ENCODE results near the gene DYRK4.

DYRK4 gene

GRCh38 chr12:4552191-4552590, 9.8 kb upstream of the DYRK4 start:
- peak; percentile 70 for FAIRE-seq
- TF ChIP-seq, protein P1, sequence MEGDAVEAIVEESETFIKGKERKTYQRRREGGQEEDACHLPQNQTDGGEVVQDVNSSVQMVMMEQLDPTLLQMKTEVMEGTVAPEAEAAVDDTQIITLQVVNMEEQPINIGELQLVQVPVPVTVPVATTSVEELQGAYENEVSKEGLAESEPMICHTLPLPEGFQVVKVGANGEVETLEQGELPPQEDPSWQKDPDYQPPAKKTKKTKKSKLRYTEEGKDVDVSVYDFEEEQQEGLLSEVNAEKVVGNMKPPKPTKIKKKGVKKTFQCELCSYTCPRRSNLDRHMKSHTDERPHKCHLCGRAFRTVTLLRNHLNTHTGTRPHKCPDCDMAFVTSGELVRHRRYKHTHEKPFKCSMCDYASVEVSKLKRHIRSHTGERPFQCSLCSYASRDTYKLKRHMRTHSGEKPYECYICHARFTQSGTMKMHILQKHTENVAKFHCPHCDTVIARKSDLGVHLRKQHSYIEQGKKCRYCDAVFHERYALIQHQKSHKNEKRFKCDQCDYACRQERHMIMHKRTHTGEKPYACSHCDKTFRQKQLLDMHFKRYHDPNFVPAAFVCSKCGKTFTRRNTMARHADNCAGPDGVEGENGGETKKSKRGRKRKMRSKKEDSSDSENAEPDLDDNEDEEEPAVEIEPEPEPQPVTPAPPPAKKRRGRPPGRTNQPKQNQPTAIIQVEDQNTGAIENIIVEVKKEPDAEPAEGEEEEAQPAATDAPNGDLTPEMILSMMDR (IDR thresholded peaks at IDR 0.05; ENCODE audit: insufficient read depth, missing control alignments), result no peak
- DNase-seq (ENCODE audit: insufficient read length, low spot score), result no peak

DNA sequence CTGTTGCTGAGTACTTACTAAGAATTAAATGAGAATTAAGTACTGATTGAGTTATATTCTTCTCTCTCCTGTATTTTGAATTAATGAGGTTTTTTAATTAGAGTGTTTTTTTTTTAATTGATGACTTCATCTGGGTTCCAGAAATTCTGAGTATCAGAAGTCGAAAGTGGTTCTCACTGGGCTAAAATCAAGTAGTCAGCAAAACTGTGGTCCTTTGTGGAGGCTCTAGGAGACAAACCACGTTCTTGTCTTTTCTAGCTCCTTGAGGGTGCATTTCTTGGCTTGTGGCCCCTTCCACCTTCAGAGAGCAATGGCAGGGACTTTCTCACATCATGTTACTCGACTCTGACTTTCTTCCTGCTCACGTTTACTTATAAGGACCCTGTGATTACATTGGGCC, 8.1 kb upstream of the DYRK4 start:
- no peak for FAIRE-seq
- no peak for DNase-seq (ENCODE audit: insufficient read length, low spot score)
- TF ChIP-seq, protein P1 (IDR thresholded peaks at IDR 0.05; ENCODE audit: insufficient read depth, missing control alignments), result no peak

DNA sequence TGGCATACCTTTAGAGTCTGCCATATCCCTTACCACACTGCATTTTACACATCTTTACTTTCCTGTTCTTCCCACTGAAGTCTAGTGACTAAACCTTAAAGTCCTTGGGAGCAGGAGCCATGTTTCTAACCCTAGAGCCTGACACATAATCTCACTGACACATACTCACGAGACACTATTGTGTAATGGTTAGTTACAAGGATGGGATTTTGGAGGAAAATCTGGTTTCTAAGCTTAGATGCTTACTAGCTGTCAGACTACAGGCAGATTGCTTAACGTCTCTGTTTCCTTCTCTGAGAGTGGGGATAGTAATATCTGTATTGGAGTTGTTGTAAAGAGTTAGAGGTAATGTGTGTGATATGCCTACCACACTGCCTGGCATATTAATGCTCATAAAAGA, 6.2 kb upstream of the DYRK4 start:
- FAIRE-seq (no peak), DNase-seq (ENCODE audit: insufficient read length, low spot score) (no peak)
- TF ChIP-seq, protein P1 (IDR thresholded peaks at IDR 0.05; ENCODE audit: insufficient read depth, missing control alignments), result no peak

GRCh38 chr12:4556735-4557530, 5.1 kb upstream of the DYRK4 start:
- DNase-seq (ENCODE audit: insufficient read length, low spot score), result no peak
- TF ChIP-seq, protein P1 (IDR thresholded peaks at IDR 0.05; ENCODE audit: insufficient read depth, missing control alignments), result no peak
- FAIRE-seq, result no peak

DNA sequence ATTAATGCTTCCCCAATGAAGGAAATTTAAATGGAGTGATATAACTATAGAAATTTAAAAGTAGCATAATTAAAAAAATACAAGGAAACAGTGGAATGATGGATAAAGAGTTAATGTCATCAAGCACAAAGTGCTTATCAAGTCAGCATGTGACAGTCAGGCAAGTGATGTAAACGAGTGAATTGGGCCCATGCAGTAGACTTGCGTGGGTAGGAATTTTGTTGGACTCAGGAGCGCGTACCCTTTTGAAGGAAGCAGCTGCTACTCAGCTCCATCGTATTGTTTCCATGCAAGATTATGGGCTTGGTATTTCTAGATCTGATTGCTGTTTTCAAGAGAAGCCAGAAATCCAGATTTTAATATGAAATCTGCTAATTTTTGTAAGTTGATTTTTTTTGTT, 4.4 kb upstream of the DYRK4 start:
- TF ChIP-seq, protein P1 (IDR thresholded peaks at IDR 0.05; ENCODE audit: insufficient read depth, missing control alignments), result no peak
- no peak for FAIRE-seq
- DNase-seq (ENCODE audit: insufficient read length, low spot score), result no peak

GRCh38 chr12:4558171-4558570, 3.8 kb upstream of the DYRK4 start:
- DNase-seq (ENCODE audit: insufficient read length, low spot score) (no peak), FAIRE-seq (no peak)
- TF ChIP-seq, protein P1 (IDR thresholded peaks at IDR 0.05; ENCODE audit: insufficient read depth, missing control alignments), result no peak

GRCh38 chr12:4563336-4563735, 1.3 kb downstream of the DYRK4 start:
- DNase-seq (ENCODE audit: insufficient read length, low spot score) (no peak), FAIRE-seq (no peak)
- TF ChIP-seq, protein P1 (IDR thresholded peaks at IDR 0.05; ENCODE audit: insufficient read depth, missing control alignments), result no peak
